ENCODE results near the gene NINL.

DNA sequence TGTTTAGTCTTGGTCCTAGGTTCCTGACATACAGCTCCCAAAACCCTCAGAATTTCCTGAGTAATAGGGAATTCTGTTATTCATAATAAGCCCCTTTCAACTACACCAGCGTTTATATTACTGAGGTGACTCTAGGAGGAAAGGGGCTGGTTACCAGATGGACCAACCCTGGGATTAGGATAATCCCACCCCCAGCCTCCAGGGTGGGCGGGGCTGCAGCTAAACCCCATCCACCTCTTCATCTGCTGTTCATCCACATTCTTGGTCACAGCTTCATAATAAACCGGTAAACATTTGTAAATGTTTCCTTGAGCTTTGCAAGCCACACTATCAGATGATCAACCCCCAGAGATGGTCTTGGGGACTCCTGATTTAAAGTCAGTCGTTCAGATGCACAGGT, 38.3 kb downstream of the NINL start:
- TF ChIP-seq, protein P1, sequence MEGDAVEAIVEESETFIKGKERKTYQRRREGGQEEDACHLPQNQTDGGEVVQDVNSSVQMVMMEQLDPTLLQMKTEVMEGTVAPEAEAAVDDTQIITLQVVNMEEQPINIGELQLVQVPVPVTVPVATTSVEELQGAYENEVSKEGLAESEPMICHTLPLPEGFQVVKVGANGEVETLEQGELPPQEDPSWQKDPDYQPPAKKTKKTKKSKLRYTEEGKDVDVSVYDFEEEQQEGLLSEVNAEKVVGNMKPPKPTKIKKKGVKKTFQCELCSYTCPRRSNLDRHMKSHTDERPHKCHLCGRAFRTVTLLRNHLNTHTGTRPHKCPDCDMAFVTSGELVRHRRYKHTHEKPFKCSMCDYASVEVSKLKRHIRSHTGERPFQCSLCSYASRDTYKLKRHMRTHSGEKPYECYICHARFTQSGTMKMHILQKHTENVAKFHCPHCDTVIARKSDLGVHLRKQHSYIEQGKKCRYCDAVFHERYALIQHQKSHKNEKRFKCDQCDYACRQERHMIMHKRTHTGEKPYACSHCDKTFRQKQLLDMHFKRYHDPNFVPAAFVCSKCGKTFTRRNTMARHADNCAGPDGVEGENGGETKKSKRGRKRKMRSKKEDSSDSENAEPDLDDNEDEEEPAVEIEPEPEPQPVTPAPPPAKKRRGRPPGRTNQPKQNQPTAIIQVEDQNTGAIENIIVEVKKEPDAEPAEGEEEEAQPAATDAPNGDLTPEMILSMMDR (IDR thresholded peaks at IDR 0.05): no peak
- TF ChIP-seq POLR2A (IDR thresholded peaks at IDR 0.05): no peak
